ENCODE measurements around the gene MGAT3.

MGAT3 gene

DNA sequence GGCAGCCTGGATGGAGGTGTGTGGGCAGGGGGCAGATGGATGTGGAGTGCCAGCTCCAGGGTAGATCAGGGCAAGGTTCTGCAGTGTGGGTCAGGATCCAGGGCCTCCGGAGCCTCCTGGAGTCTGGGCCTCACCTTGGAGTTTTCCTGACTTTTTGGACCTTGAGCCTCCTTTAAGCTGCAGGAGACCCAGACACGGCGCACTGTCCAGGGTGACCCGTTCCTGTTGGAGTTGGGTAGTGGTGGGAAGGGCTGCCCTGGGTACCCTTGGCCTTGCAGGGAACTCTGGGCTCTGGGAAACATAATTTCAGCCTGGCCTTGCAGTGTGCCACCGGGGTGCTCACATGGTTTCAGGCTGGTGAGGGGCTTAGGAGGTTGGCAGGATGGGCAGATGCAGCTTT, 17.0 kb downstream of the MGAT3 start:
- DNase-seq = no peak

DNA sequence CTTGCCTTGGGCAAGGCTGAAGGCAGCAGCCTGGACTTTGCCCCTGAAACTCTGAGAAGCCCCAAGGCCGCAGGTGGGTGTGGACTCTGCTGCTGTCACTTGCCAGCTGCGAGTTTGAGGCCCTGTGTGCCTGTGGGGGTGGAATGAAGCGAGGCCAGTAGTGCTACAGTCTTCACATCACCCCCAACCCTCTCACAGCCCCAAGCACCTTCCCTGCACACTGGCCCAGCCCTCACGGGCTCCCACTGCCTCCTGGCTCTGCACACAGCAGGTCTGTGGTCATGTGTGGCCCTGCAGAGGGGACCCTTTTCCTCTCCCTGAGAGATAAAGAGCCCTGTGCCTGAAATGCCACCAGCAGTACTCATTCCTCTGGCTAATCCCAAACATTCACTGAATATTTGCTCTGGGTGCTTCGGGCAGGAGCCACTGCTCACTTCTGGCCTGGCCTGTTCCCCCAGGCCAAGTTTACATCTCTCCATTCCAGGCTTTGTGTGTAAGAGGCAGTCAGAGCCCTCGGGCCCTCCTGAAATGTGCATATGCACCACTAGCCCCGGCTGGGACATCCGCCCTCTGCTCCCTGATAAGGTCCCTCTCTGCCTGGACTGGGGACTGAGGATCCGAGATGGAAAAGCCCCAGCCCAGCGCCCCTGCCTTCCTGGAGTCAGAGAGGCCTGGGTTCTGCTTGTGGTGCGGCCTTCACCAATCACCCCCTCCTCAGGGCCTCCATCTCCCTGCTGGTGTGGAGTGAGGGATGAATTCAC, 17.7 kb downstream of the MGAT3 start:
- no peak for DNase-seq

DNA sequence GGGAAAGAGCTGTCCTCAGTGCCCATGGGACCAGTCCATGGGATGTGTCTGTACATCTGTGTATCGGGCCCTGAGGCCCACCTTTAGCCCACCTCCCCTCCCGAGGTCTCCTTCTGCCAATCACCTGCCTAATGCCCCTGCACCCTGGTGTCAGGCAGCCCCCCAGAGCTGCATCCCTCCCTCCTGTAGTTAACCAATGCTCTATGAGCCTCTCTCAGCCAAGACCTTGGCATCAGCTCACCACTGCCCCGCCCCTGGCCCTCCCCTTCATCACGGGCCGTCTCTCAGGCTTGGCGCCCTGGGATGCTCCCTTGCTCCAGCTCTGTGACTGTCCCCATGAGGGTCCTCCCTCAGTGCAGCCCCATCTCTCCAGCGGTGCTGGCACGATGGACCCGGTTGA, 18.5 kb downstream of the MGAT3 start:
- DNase-seq = no peak

DNA sequence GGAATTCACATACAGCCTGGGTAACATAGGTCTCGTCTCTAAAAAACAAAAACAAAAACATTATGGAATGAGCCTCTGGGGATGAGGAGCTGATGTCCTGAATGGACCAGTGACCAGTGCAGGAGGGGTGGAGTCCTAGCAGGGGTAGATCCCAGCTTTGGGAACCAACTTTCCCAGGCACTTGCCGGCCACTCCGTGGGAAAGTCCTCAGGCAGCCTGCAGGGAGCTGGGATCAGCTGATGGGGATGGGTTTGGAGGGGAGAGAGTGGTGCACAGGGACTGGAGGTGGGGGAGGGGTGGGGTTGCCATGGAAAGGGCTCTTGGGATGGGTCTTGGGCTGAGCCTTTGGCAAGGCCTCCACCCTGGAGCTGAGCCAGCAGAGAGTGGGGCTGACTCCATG, 19.1 kb downstream of the MGAT3 start:
- DNase-seq = no peak

DNA sequence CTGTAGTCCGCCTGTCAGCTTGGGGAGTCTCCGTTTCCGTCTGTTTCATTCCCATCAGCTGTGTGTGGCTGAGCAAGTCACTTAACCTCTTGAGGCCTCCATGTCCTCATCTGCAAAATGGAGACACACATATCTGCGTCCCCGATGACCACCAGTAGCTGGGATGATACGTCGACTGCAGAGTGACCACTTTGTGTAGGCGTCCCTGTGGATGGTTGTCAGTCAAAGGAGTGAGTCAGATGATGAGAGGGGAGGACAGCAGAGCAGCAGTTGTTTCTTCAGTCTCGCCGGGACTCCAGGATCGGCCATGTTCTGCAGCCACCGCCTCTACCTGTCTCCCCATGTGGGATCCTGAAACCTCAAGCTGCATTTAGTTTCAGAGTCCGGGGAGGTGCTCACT, 19.9 kb downstream of the MGAT3 start:
- no peak for DNase-seq

DNA sequence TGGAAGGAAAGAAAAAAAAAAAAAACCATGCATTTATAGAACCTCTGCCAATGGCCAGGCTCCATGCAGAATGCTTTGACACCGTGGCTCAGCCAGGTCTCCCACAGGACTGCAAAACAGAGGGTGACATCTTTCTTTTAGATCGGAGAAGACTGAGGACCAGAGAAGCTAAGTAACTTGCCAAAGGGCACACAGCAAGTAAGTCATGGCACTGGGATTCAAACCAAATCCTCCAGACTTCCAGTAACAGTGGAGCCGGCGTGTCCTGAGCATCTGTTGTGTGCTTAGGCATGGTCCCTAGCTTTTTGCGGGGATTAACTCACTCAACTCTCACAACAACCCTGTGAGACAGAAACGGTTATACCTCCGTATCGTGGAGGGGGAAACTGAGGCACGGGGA, 20.7 kb downstream of the MGAT3 start:
- DNase-seq = no peak

DNA sequence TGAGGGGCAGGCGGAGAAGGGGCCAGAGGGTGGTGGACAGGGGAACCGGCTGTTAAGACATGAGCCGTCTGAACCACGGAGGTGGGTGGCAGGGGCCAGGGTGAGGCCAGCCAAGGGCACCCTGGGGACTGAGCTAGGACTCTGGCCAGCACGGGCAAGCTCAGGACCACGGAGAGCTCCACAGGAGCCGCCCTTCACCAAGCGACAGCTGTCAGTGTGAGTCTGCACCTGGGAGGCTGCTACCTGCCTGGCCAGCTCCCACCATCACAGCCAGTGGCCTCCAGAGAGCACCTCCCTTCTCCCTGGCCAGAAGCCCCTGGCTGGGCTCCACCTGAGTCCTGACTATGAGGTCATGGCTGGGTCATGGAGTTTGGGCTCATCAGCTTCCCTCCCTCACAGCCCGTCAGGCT, 21.6 kb downstream of the MGAT3 start:
- no peak for DNase-seq

DNA sequence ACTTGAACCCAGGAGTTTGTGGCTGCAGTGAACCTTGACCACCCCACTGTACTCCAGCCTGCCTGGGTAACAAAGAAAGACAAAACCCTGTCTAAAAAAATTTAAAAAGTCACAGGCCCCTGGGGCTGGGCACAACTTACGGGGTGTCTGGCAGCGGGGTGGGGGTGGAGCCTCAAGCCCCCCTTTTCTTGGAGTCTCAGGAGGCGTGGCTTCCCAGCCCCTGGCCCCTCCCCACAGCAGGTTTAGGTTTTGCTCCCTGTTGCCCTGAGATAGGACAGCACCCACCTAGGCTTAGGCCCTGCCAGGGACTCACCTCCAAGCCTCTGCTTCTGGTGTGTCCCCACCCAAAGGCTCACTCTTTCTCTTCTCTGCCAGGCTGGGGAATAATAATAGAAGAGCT, 22.4 kb downstream of the MGAT3 start:
- DNase-seq = no peak

DNA sequence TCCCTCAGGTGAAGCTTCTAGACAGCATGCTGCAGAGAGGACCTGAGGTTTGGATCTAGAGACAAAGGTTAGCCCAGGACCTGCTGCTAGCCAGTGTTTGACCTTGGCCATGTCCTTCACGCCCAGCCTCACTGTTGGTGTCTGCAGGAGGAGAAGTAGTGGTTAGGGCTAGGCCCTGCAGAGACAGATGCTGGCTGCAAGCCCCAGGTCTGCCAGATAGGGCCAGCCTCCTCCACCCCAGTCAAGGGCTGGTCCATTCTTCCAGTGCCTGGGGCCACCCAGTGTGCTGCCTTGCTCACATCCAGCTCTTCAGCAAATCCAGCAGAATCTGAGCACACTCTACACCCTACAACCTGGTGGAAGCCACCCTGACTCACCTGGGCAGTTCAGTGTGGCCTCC, 23.7 kb downstream of the MGAT3 start:
- no peak for DNase-seq

DNA sequence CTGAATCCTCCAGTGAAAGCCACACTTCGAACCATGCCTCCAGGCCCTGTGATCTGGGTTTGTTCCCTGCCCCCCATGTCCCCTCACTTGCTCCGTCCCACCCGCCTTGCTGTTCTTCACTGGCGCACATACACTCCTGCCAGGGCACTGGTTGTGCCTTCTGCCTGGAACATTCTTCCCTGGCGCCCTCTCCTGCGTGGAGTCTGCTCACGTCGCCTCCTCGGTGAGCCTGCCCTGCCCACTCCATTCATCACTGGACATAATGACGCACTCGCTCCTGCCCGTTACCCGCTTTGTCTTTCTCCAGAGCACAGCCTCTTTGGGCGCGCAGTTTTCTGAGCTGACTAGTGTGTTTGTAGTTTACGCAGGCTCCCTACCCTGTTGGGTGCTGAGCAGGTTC, 24.2 kb downstream of the MGAT3 start:
- no peak for DNase-seq

DNA sequence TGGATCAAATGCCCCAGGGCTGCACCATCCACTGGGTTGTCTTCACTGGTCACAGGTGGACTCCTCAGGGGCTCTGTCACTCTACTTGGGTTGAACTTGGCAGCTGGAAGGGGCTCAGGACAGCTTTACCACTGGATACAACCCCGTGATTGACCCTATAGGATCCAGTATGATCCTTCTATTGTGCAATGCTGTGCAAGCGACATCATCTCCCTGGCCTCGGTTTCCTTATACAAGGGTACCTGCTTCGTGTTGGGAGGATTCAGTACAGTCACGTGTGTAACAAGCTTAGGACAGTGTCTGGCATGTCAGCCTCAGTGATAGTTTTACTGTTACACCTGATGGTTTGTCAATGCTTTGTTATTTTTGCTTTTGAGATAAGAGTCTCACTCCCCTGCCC, 24.8 kb downstream of the MGAT3 start:
- no peak for DNase-seq

DNA sequence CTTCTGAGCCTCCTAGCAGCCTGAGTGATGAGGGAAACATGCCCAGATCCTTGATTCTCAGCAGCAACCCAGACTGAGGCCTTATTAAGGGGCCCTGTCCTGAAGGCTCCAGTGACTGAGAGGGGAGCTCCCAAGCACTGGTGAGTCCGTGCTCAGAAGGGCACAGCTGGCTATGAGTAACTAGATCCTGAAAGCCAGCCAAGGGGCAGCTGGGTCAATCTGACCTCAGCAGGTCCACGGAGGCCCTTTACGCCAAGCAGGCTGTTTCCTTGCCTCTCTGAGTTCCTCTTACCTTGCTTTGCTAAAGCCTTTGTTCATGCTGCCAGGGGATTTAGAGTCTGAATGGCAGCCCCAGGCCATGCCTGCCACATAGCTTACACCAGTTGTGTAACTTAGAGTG, 26.0 kb downstream of the MGAT3 start:
- DNase-seq = no peak

DNA sequence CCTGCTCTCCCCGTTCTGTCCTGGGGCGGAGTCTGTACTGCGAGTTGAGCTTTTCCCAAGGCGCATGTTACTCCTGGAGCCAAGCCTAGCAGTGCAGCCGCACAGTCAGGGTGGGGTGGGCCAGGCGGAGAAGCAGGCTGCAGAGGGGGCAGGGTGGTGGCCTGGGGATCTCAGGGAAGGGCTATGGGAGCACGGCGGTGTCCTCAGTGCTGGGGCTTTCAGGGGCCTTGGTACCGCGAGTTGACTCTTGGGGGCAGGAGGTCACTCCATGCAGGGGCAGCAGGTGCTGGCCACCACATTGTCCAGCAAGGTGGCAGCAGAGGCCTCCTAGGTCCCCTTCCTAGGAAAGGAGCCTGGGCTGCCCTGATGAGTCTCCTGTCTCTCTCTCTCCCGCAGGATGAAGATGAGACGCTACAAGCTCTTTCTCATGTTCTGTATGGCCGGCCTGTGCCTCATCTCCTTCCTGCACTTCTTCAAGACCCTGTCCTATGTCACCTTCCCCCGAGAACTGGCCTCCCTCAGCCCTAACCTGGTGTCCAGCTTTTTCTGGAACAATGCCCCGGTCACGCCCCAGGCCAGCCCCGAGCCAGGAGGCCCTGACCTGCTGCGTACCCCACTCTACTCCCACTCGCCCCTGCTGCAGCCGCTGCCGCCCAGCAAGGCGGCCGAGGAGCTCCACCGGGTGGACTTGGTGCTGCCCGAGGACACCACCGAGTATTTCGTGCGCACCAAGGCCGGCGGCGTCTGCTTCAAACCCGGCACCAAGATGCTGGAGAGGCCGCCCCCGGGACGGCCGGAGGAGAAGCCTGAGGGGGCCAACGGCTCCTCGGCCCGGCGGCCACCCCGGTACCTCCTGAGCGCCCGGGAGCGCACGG, 30.4 kb downstream of the MGAT3 start:
- no peak for DNase-seq

DNA sequence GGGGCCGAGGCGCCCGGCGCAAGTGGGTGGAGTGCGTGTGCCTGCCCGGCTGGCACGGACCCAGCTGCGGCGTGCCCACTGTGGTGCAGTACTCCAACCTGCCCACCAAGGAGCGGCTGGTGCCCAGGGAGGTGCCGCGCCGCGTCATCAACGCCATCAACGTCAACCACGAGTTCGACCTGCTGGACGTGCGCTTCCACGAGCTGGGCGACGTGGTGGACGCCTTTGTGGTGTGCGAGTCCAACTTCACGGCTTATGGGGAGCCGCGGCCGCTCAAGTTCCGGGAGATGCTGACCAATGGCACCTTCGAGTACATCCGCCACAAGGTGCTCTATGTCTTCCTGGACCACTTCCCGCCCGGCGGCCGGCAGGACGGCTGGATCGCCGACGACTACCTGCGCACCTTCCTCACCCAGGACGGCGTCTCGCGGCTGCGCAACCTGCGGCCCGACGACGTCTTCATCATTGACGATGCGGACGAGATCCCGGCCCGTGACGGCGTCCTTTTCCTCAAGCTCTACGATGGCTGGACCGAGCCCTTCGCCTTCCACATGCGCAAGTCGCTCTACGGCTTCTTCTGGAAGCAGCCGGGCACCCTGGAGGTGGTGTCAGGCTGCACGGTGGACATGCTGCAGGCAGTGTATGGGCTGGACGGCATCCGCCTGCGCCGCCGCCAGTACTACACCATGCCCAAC, 31.2 kb downstream of the MGAT3 start:
- no peak for DNase-seq

DNA sequence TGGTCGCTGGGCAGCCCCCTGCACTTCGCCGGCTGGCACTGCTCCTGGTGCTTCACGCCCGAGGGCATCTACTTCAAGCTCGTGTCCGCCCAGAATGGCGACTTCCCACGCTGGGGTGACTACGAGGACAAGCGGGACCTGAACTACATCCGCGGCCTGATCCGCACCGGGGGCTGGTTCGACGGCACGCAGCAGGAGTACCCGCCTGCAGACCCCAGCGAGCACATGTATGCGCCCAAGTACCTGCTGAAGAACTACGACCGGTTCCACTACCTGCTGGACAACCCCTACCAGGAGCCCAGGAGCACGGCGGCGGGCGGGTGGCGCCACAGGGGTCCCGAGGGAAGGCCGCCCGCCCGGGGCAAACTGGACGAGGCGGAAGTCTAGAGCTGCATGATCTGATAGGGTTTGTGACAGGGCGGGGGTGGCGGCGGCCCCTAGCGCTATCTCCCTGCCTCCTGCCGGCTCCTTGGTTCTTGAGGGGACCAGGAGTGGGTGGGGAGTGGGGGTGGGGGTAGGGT, 31.8 kb downstream of the MGAT3 start:
- DNase-seq = no peak

DNA sequence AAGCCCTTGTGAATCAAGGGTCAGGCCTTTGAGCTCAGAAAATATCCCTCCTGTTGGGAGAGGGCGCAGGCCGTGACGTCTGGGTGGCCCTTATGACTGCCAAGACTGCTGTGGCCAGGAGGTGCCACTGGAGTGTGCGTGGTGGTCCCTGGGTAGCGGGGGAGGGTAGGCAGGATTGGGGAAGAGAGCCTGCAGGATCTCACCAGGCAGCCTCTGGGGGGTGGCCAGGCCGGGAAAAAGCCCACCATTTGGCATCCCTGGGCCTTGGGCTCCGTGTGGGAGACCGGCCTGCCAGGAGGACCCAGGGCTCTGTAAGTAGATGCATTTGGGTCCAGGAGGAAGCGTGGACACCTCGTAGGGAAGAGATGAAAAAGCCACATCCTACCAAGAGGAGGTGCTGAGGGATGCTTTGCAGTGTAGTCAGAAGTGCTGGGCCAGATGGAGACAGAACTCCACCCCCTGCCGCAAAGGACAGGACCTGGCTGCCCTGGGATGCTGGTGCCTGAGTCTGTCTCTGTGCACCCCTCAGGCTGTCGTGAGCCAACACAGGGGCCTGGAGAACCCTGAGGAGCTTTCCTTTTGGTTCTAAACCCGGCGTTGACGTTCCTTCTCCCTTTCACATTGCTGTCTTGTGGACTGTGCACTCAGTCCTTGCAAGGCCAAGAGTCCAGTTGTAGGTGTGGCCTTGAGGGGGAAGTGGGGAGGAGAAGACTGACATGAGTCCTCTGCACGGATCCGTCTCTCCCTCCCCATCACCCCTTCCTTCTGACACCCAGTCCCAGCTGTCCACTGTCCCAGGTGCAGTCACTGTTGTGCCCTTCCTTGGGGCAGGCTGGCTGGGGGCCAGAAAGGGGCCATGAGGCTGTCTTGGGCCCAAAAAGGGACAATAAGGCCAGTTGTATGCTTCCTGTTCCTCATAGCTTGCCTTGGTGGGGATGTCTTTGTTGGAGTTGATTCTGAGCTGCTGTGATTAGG, 32.6 kb downstream of the MGAT3 start:
- no peak for DNase-seq

DNA sequence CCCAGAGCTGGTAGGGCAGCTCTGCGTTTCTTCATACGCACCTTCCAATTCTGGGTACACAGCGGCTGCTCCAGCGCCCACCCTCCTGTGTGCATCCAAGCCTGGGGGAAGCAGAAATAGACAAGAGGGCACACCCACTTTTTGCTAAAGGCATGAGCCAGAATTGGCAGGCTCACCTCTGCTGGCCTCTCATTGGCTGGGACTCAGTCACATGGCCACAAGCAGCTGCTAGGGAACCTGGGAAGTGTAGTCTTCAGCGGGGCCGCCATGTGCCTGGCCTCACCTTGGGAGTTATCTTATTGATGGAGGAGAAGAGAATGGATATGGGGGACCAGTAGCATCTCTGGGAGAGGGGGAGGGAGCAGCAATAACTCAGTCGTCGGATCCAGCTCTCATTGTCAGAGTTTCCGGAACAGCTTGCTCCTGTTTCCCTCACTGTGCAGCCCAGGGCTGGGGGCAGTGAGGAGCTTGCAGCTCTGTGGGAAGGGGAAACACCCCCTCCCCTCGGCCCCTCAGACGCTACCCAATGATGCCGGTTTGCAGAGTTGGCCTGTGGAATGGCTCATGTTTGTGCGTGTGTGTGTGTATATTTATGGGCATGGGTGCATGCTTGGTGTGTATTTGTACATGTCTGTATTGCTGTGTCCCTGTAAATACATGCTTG, 33.5 kb downstream of the MGAT3 start:
- no peak for DNase-seq

DNA sequence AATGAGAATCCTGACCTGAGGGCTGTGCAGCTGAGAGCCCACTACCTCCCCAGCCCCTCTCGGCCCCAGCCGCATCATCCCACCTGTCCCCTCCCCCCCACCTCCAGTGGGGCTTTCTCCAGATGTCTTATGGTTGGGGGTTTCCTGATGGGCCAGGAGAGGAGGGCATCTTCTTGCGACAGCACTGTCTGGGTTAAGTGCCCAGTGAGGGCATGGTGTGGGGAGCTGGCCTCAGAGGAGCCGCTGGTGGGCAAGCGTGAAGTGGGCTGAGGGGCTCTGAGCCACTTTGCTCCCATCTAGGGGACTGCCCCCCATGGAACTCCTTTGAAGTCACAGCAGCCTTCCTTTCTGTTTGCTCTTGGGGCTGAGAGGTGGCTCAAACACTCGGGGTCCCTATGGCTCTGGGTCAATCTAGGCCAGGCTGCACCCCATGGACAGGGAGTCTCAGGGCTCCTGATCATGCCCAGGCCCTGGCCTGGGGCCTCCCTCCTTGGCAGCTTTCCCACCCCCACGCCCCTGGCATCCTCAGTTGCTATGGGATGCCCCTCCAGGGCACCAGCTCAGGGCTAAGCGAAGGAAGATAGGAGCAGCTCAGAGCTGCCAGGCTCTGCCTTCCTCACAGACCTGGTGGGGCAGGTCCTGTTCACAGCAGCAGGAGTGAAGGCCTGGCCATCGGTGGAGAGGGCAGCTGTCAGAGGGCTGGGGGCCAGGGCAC, 34.3 kb downstream of the MGAT3 start:
- DNase-seq = no peak

DNA sequence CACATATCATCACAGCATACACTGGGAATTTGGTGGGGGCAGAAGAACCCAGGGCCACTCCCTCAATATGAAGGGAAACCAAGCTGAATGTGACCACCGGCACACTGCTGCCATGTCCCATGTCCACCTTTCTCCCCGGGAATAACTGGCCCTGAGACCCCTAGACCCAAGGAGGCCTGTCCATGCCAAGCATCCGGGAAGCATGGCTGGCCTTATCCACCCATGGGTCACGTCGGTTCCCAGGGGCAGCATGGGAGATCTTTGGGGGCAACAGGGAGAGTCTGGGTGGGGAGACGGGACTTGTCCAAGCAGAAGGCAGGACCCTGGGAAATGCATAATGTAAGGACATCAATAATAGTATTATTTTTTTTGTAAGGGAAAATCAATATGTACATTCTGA, 34.9 kb downstream of the MGAT3 start:
- no peak for DNase-seq

DNA sequence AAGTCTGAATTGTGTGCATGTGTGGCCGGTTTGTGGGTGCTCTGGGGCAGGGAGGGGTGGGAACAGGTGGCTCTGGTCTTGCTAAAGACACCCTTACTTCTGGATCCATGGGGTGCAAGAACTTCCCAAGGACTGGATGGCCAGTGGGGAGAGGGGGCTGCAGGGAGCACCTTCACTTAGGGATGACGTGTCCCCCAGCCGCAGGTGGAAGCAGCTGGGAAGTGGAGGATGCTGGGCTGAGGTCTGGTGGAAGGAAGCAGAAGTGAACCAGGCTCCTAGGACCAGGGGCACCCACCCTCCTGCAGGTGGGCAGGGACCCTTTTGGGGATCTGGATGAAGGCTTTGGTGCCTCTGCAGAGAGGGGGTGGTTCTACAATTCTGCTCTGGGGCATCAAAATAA, 35.4 kb downstream of the MGAT3 start:
- no peak for DNase-seq

DNA sequence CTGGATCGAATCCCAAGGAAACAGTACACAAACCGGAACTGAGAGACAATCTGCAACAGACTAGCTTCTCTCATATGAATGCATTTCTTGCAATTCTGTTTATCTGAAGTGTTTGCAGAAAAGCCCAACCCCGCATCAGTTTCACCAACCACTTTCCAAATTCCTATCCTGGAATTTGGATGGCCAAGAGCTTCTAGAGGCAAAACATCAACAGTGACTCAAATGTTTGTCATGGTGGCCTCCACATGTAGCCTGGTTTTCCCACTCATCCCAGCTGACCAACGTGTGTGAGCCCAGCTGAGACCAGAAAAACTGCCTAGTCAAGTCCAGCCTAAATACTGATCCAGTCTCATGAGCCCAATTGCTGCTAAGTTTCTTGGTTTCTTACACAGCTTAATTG, 36.9 kb downstream of the MGAT3 start:
- DNase-seq = no peak

Data from cortex of kidney (tissue), 1 donor.